Thymus (tissue), 11 donors: Measurements from ENCODE around the gene KDR. TPM values are rescaled to one million over a fixed set of nuclear protein-coding genes. Genes with fewer than 3 reads are reported as not detected.

Experiments
- DNase-seq, 9 donors: peaks; one replicate each; pipeline ENCODE4 v3.0.0-alpha.2; 2013; ENCODE audit warnings: low spot score in 9 of 9, low read depth in 6 of 9, missing footprints in 1 of 9
- H3K27ac ChIP-seq, 2 donors: one replicate each; pipeline ENCODE4 v1.5.1; 2013; ENCODE audit warnings: control low read depth in 1 of 2, low read depth in 1 of 2, low read length in 1 of 2, mild to moderate bottlenecking in 1 of 2, moderate library complexity in 1 of 2
- H3K27me3 ChIP-seq, 2 donors: one replicate each; pipeline ENCODE4 v1.5.1; 2013; ENCODE audit warnings: low read length in 1 of 2; ENCODE audit not compliant: control insufficient read depth in 2 of 2, insufficient read depth in 1 of 2
- H3K36me3 ChIP-seq, 2 donors: one replicate each; pipeline ENCODE4 v1.5.1; 2013; ENCODE audit warnings: low read length in 1 of 2, mild to moderate bottlenecking in 1 of 2, moderate library complexity in 1 of 2; ENCODE audit not compliant: control insufficient read depth in 2 of 2, insufficient read depth in 2 of 2
- H3K4me1 ChIP-seq, 2 donors: one replicate each; pipeline ENCODE4 v1.5.1; 2013; ENCODE audit warnings: low read length in 2 of 2; ENCODE audit not compliant: control insufficient read depth in 2 of 2, insufficient read depth in 2 of 2
- H3K4me3 ChIP-seq, 2 donors: one replicate each; pipeline ENCODE4 v1.5.1; 2013; ENCODE audit warnings: low read length in 2 of 2, control low read depth in 1 of 2, mild to moderate bottlenecking in 1 of 2
- H3K9me3 ChIP-seq, 2 donors: one replicate each; pipeline ENCODE4 v1.5.1; 2013; ENCODE audit warnings: low read length in 1 of 2, mild to moderate bottlenecking in 1 of 2; ENCODE audit not compliant: control insufficient read depth in 2 of 2, insufficient read depth in 1 of 2
- WGBS: extraction: QIAGEN DNeasy Blood & Tissue Kit; methylation state at CpG from one replicate; pipeline ENCODE4 v1.1.7; 2013; 5-methylcytosine and 5-hydroxymethylcytosine counted together
- polyA plus RNA-seq: library from polyadenylated mRNA; stranded (reverse); fragments of 200-250 nt; gene quantifications from one replicate; pipeline ENCODE4 v1.2.3, GENCODE V29; 2013
- total RNA-seq: library from RNA; stranded (reverse); fragments of 120-200 nt; gene quantifications from one replicate; pipeline ENCODE4 v1.2.4, GENCODE V29; 2013
- donor health status: healthy.

KDR gene
- total and polyA plus RNA-seq, 2 donors: 4.4 to 10.2 TPM

DNA sequence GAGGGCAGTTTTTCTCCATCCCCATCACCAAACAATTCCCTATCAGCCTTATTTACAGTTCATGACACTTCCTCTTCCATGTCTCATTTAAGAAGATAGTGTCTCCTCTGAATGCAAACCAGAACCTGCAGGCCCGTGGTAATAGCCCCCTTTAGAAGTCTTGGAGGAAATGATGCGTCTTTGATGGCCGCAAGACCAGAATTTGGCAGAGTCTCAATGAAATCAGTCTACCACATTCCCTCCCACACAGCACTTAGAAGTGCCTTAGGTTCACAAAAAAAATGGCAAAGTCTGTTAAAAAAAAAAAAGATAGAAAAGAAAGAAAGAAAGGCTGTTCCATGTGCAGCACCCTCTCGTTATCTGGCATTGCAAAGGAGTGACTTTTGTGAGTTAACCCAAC lies 2.1 kb upstream of the KDR start:
- no peak for DNase-seq
- WGBS: 64% methylated on average over 4 of the region's 4 CpGs
- H3K27me3 ChIP-seq: peaks cover 29 to 46% of the 10 kb centered on the region in 2 donors
- peaks cover 0 to 5% of the 10 kb centered on the region in 2 donors for H3K4me1 ChIP-seq
- H3K27ac ChIP-seq: no peak overlapping the region
- no peaks in the 10 kb centered on the region for H3K36me3 ChIP-seq
- no peaks in the 10 kb centered on the region for H3K9me3 ChIP-seq
- H3K4me3 ChIP-seq: no peak overlapping the region

DNA sequence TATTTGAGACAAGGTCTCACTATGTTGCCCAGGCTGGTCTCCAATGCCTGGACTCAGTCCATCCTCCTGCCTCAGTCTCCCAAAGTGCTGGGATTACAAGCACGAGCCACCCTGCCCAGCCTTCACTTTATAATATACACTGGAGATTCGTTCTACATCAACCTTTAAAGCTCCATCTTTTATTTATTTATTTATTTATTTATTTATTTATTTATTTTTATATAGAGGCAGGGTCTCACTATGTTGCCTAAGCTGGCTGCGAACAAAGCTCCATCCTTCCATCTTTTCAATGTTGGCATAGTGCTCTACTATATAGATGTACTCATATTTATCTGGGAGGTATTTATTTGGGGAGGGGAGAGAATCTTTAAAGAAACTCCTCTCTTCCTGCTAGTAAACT lies 1.7 kb upstream of the KDR start:
- WGBS: 91% methylated on average over 3 of the region's 3 CpGs
- no peak overlapping the region for H3K4me3 ChIP-seq

DNA sequence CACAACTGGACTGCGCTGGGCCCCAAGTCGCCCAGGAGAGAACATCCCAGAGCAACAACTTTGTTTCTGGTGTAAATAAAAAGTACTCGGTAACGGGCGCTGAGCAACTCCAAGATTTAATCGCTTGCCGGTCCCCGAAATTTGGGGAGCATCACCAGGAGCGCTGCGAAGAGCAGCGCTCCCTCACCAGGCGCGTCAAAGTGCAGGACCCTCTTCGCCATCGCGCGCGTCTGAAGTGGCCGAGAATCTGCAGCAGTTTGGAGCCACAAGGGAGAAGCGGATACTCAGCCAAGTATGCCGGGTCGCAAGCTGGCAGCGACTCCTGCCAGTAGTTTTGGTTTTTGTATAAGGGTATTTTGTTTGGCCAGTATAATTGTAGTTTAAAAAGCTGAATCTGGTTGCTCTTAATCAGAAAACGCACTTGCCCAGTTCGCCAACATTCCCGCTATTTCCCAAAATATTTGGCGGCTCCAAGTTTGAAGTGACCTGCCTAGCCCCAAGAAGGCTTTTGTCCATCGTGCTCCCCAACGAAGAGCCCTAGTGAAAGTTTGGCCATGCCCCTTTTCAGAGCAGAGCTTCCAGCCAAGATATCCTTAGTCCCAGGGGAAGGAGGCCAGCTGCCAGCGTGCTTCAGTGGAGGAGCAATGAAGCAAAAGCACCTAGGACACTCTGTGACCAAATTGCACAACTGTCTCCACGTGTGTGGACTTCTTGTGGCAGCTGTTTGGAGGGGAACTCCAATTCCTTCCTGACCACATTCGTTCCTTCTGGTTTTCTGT lies 557 bp upstream of the KDR start:
- peaks cover 29 to 51% of the 10 kb centered on the region in 2 donors for H3K27me3 ChIP-seq
- no peaks in the 10 kb centered on the region for H3K36me3 ChIP-seq
- WGBS: 3% methylated on average over 32 of the region's 32 CpGs
- no peak for DNase-seq
- H3K4me1 ChIP-seq: peaks cover 0 to 5% of the 10 kb centered on the region in 2 donors
- H3K27ac ChIP-seq: no peak overlapping the region
- H3K9me3 ChIP-seq: no peaks in the 10 kb centered on the region
- H3K4me3 ChIP-seq: peak overlapping the region in 1 of 2 donors; percentile 27

More for the DNA sequence above, 1.7 kb upstream of the KDR start:
- H3K27ac ChIP-seq: no peak overlapping the region
- no peaks in the 10 kb centered on the region for H3K9me3 ChIP-seq
- no peak for DNase-seq
- H3K4me1 ChIP-seq: peaks cover 0 to 5% of the 10 kb centered on the region in 2 donors
- peaks cover 29 to 49% of the 10 kb centered on the region in 2 donors for H3K27me3 ChIP-seq
- H3K36me3 ChIP-seq: no peaks in the 10 kb centered on the region

DNA sequence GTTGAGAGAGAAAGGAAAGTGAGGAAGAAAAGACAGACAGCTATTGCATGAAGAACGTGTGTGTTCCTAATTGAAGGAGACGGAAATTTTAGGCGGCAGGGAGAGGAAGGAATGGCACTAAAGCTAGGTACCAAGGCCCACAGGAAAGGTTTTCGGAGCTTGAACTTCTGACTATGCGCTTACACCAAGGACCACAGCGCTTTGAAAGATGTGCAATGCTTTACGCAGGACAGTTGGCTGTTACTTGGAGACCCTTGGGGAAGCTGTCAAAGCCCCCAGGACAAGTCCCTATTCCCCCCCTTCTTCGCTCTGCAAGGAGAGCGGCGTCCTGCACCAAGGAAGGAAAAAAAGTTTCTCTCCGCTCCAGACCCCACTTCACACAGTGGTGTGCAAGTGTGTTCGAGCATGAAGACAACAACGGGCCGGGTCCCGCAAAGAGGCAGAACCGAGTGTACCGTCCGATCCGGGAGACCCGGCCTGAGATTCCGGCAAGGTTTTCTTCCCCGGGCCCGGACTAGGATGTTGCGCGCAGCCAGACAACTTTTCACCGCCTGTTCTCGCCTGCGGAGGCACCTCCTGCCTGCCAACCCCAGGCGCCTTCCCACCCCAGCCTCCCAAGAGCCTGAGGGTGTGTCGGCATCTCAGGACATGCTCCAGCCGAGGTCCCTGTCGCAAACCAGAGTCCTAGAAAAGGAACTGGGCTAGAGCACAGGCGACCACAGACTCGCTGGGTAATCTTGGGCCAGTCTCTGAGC lies 896 bp downstream of the KDR start:
- Histone ChIP-seq H3K9me3 (no peaks in the 10 kb centered on the region), H3K4me3 (no peak overlapping the region), H3K36me3 (no peaks in the 10 kb centered on the region), H3K27me3 (peaks cover 29 to 51% of the 10 kb centered on the region in 2 donors), H3K27ac (no peak overlapping the region), H3K4me1 (peaks cover 0 to 5% of the 10 kb centered on the region in 2 donors)
- WGBS: 22% methylated on average over 34 of the region's 34 CpGs
- DNase-seq: no peak

DNA sequence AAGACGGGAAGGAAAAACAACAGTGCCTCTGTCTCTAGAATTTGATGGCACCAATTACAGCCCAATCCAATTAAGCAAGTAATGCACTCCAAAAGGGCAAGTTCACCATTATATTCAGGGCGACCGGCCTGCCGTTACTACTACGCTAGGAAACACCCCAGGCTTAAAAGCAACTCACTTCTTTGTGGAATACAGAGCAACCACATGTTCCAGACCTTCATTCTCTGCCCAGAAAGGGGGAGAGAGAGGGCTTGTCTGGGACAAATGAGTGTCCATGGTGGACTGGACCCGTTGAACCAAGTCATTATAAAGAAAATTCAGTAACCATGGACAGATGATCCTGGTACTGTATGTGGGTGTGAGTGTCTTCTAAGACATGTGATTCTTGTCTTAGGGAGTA lies 1.6 kb downstream of the KDR start:
- peaks cover 0 to 5% of the 10 kb centered on the region in 2 donors for H3K4me1 ChIP-seq
- no peak overlapping the region for H3K4me3 ChIP-seq
- WGBS: 77% methylated on average over 6 of the region's 6 CpGs
- no peaks in the 10 kb centered on the region for H3K9me3 ChIP-seq
- H3K27ac ChIP-seq: no peak overlapping the region
- DNase-seq: no peak
- no peaks in the 10 kb centered on the region for H3K36me3 ChIP-seq
- peaks cover 29 to 51% of the 10 kb centered on the region in 2 donors for H3K27me3 ChIP-seq

DNA sequence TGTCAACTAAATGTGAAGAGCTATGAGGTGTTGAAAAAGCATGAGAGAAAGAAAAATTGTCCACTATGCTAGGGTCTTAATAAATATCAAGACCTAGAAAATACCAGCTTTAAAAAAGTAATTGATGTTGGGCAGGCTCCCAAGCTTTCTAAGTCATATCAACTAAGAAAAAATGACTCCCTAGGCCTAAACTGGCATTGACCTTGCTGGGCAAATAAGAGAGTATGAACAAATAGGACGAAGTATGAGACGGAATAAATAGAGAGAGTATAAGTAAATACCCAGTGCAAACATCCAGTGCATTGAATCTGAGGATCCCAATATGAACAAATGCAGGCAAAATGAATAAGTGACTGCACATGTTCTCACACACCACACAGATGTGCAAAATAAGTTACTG lies 3.2 kb downstream of the KDR start:
- no peak for DNase-seq
- 96% methylated on average over 2 of the region's 2 CpGs for WGBS
- Histone ChIP-seq H3K27me3 (peaks cover 26 to 48% of the 10 kb centered on the region in 2 donors), H3K9me3 (no peaks in the 10 kb centered on the region), H3K36me3 (no peaks in the 10 kb centered on the region), H3K4me1 (peaks cover 0 to 5% of the 10 kb centered on the region in 2 donors), H3K27ac (no peak overlapping the region), H3K4me3 (no peak overlapping the region)

DNA sequence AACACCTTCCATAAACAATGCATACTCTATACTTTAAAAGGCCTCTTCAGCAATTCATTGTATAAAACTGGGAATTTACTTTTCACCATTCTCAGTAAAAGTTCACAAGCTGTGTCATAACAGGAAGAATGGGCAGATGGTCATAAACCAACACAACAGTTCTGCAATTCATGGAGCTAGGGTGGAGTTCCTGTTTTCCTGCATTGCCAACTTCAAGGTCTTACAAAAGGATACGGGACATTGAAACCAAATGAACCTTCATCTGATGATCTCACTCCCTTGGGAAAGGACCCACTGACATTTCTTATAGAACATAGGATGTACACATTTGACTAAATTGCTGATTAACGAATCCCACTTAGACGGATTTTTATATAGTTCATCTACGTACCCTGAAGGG lies 4.1 kb downstream of the KDR start:
- Histone ChIP-seq H3K36me3 (no peaks in the 10 kb centered on the region), H3K4me3 (no peak overlapping the region)
- 87% methylated on average over 4 of the region's 4 CpGs for WGBS

DNA sequence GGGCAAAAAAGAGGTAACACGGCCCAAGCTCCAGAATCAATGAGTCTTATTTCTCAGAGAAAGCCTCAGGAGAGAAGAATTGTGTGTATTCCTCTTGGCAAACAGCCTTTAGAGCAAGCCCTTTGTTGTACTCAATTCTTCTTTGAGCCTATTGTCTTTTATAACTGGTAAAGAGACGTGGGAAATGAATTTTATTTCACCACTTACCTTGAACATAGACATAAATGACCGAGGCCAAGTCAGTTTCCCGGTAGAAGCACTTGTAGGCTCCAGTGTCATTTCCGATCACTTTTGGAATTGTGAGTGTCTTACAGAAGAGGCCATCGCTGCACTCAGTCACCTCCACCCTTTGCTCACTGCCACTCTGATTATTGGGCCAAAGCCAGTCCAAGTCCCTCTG lies 7.0 kb downstream of the KDR start:
- H3K4me1 ChIP-seq: no peaks in the 10 kb centered on the region
- no peaks in the 10 kb centered on the region for H3K36me3 ChIP-seq
- H3K9me3 ChIP-seq: no peaks in the 10 kb centered on the region
- 91% methylated on average over 6 of the region's 6 CpGs for WGBS
- no peak for DNase-seq
- no peak overlapping the region for H3K4me3 ChIP-seq
- H3K27me3 ChIP-seq: peaks cover 0 to 13% of the 10 kb centered on the region in 2 donors
- H3K27ac ChIP-seq: no peak overlapping the region

More for the DNA sequence above, 4.1 kb downstream of the KDR start:
- no peaks in the 10 kb centered on the region for H3K9me3 ChIP-seq
- H3K4me1 ChIP-seq: peaks cover 0 to 5% of the 10 kb centered on the region in 2 donors
- DNase-seq: no peak
- peaks cover 24 to 41% of the 10 kb centered on the region in 2 donors for H3K27me3 ChIP-seq
- H3K27ac ChIP-seq: no peak overlapping the region

DNA sequence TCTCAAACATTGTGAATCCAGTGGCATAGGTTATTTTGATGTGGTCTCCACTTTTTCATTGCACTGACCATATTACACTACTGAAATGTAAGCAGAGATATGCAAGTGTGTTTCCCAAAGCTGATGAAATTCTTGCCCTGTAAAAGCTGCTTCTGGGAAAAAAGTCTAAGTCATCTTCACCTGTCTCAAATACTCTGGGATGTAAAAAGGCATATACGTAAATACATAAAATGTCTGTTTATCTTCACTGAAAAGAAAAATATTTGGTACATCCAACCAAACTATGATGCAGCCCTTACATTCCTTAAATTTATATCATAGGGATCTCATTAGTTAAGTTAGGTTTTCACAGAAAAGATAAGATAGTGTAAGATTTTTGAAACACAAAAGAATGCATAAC lies 7.9 kb downstream of the KDR start:
- H3K27ac ChIP-seq: no peak overlapping the region
- DNase-seq: no peak
- H3K36me3 ChIP-seq: no peaks in the 10 kb centered on the region
- H3K9me3 ChIP-seq: no peaks in the 10 kb centered on the region
- WGBS: 100% methylated on average over 1 of the region's 1 CpG
- H3K4me1 ChIP-seq: no peaks in the 10 kb centered on the region
- H3K4me3 ChIP-seq: no peak overlapping the region
- H3K27me3 ChIP-seq: peaks cover 0 to 4% of the 10 kb centered on the region in 2 donors
